H1 (cell line): ENCODE results near the gene SULF2. TPM values are rescaled to one million over a fixed set of nuclear protein-coding genes. Genes with fewer than 3 reads are reported as not detected.
"Not testable (repeated sequence)": the region's sequence is repeated elsewhere in the genome, so short reads cannot be mapped to it uniquely, and the experiment has no call there.

Experiments used
- CTCF ChIA-PET: fragments of 300-600 bp; sonication (Branson Sonifier 250); formaldehyde crosslinking; loops from one replicate; lab custom pipeline; 2021; ENCODE audit not compliant: partially characterized antibody; lab: Charles Lee
- POLR2A ChIA-PET: fragments of 300-600 bp; sonication (Branson Sonifier 250); formaldehyde crosslinking; loops from one replicate; lab custom pipeline; 2021; ENCODE audit warnings: inconsistent platforms; ENCODE audit not compliant: partially characterized antibody; lab: Charles Lee
- DNase-seq, 2 experiments: peaks; one replicate each; pipeline versions ENCODE4 v3.0.0 to v3.0.0-alpha.2; 2010 to 2022; ENCODE audit warnings: low spot score in 2 of 2, low read depth in 1 of 2, mixed read lengths in 1 of 2
- FAIRE-seq: peaks from 2 replicates; lab custom pipeline; 2011; peaks lifted over from hg19 to GRCh38; lab: Jason Lieb, UNC
- H2AFZ ChIP-seq: 2 replicates; pipeline ENCODE4 v1.8.1; 2012; ENCODE audit warnings: low read length, inconsistent platforms
- H2AK5ac ChIP-seq: 2 replicates; pipeline ENCODE4 v1.6.1; 2013; ENCODE audit warnings: low read depth, low read length
- H2BK120ac ChIP-seq: replicated peaks from 2 replicates; pipeline ENCODE3; 2013; ENCODE audit warnings: low read depth, low read length, inconsistent platforms
- H2BK12ac ChIP-seq: 2 replicates; pipeline ENCODE4 v1.6.1; 2013; ENCODE audit warnings: low read depth, low read length
- H2BK15ac ChIP-seq: 2 replicates; pipeline ENCODE4 v1.6.1; 2013; ENCODE audit warnings: low read length
- H2BK20ac ChIP-seq: 2 replicates; pipeline ENCODE4 v1.6.1; 2013; ENCODE audit warnings: low read length
- H2BK5ac ChIP-seq: 2 replicates; pipeline ENCODE4 v1.6.1; 2013; ENCODE audit warnings: low read depth, low read length
- H3K14ac ChIP-seq: 2 replicates; pipeline ENCODE4 v1.6.1; 2013; ENCODE audit warnings: inconsistent platforms; ENCODE audit not compliant: insufficient read length
- H3K18ac ChIP-seq: 2 replicates; pipeline ENCODE4 v1.6.1; 2013; ENCODE audit warnings: low read length; ENCODE audit errors: extremely low read depth
- H3K23ac ChIP-seq: 2 replicates; pipeline ENCODE4 v1.6.1; 2013; ENCODE audit warnings: inconsistent platforms; ENCODE audit not compliant: insufficient read length
- H3K23me2 ChIP-seq: 2 replicates; pipeline ENCODE4 v1.6.1; 2013; ENCODE audit warnings: low read depth, low read length
- H3K27ac ChIP-seq: 2 replicates; pipeline ENCODE4 v1.6.1; 2011; ENCODE audit warnings: low read depth, low read length, inconsistent platforms
- H3K27me3 ChIP-seq, 4 experiments: replicated peaks in 1 of 4; 1 replicate in 1 of 4; 2 replicates in 3 of 4; pipeline versions ENCODE4 v1.6.1 to v1.8.1; 2011 to 2013; ENCODE audit warnings: low read length in 3 of 4, mild to moderate bottlenecking in 3 of 4, inconsistent platforms in 2 of 4, mixed read lengths in 2 of 4, moderate library complexity in 1 of 4; ENCODE audit not compliant: control insufficient read depth in 3 of 4, insufficient read depth in 3 of 4; ENCODE audit errors: extremely low read depth in 1 of 4
- H3K36me3 ChIP-seq, 4 experiments: 2 replicates each; pipeline versions ENCODE4 v1.6.1 to v1.8.1; 2011 to 2013; ENCODE audit warnings: mild to moderate bottlenecking in 4 of 4, low read length in 3 of 4, moderate library complexity in 2 of 4, control low read depth in 1 of 4, inconsistent platforms in 1 of 4; ENCODE audit not compliant: insufficient read depth in 4 of 4, control insufficient read depth in 2 of 4
- H3K4ac ChIP-seq: replicated peaks from 2 replicates; pipeline ENCODE3; 2013; ENCODE audit warnings: low read length, low read depth, mixed read lengths, inconsistent platforms; ENCODE audit not compliant: insufficient read length
- H3K4me1 ChIP-seq, 4 experiments: replicated peaks in 1 of 4; 1 replicate in 1 of 4; 2 replicates in 3 of 4; pipeline versions ENCODE4 v1.6.1 to v1.8.1; 2011 to 2013; ENCODE audit warnings: low read length in 3 of 4, inconsistent platforms in 2 of 4, mixed read lengths in 1 of 4; ENCODE audit not compliant: insufficient read depth in 4 of 4, control insufficient read depth in 3 of 4
- H3K4me2 ChIP-seq, 2 experiments: 2 replicates each; pipeline versions ENCODE4 v1.6.1 to v1.8.1; 2011 to 2013; ENCODE audit warnings: low read depth in 2 of 2, low read length in 2 of 2, control low read depth in 1 of 2, inconsistent platforms in 1 of 2, mild to moderate bottlenecking in 1 of 2; ENCODE audit not compliant: insufficient read depth in 1 of 2
- H3K4me3 ChIP-seq, 4 experiments: fragments of 200-600, 300-600 bp in 1 of 4; sonication (generic), shearing (Covaris generic), sonication (Bioruptor Twin) in 1 of 4; 2 replicates each; pipeline versions ENCODE4 v1.5.1 to v1.8.1; 2011 to 2016; ENCODE audit warnings: low read length in 4 of 4, low read depth in 3 of 4, control low read depth in 2 of 4, inconsistent platforms in 2 of 4, mild to moderate bottlenecking in 2 of 4, mixed read lengths in 1 of 4, moderate library complexity in 1 of 4; ENCODE audit not compliant: insufficient read depth in 2 of 4; ENCODE audit errors: extremely low read depth in 1 of 4
- H3K56ac ChIP-seq: replicated peaks from 2 replicates; pipeline ENCODE3; 2013; ENCODE audit warnings: low read depth, mild to moderate bottlenecking, mixed read lengths, low read length, inconsistent platforms; ENCODE audit not compliant: insufficient read length
- H3K79me1 ChIP-seq: 2 replicates; pipeline ENCODE4 v1.6.1; 2013; ENCODE audit warnings: low read depth, low read length, control low read depth
- H3K79me2 ChIP-seq, 2 experiments: 2 replicates each; pipeline versions ENCODE4 v1.6.1 to v1.8.1; 2012 to 2013; ENCODE audit warnings: low read length in 2 of 2, mild to moderate bottlenecking in 2 of 2, inconsistent platforms in 1 of 2; ENCODE audit not compliant: insufficient read depth in 2 of 2, control insufficient read depth in 1 of 2
- H3K9ac ChIP-seq, 4 experiments: replicated peaks in 1 of 4; 1 replicate in 1 of 4; 2 replicates in 3 of 4; pipeline versions ENCODE4 v1.6.1 to v1.8.1; 2011 to 2013; ENCODE audit warnings: low read depth in 3 of 4, low read length in 3 of 4, control low read depth in 2 of 4, mild to moderate bottlenecking in 2 of 4, moderate library complexity in 2 of 4, inconsistent platforms in 1 of 4; ENCODE audit errors: extremely low read depth in 1 of 4
- H3K9me3 ChIP-seq, 2 experiments: 2 replicates each; pipeline versions ENCODE4 v1.6.1 to v1.8.1; 2012 to 2013; ENCODE audit warnings: mild to moderate bottlenecking in 2 of 2, moderate library complexity in 2 of 2, control low read depth in 1 of 2, inconsistent platforms in 1 of 2, low read depth in 1 of 2, low read length in 1 of 2, mixed read lengths in 1 of 2; ENCODE audit not compliant: insufficient read depth in 2 of 2
- H4K20me1 ChIP-seq, 2 experiments: replicated peaks in 1 of 2; 2 replicates each; pipeline versions ENCODE3 to v1.8.1; 2011 to 2013; ENCODE audit warnings: inconsistent platforms in 2 of 2, low read length in 2 of 2, mild to moderate bottlenecking in 1 of 2; ENCODE audit not compliant: insufficient read depth in 2 of 2, control insufficient read depth in 1 of 2
- H4K5ac ChIP-seq: 2 replicates; pipeline ENCODE4 v1.6.1; 2013; ENCODE audit warnings: low read length, low read depth, mixed read lengths, inconsistent platforms; ENCODE audit not compliant: insufficient read length
- H4K8ac ChIP-seq: 2 replicates; pipeline ENCODE4 v1.8.0; 2013; ENCODE audit warnings: mild to moderate bottlenecking, moderate library complexity, low read length, inconsistent platforms; ENCODE audit not compliant: insufficient read depth; ENCODE audit errors: extremely low read depth
- H4K91ac ChIP-seq: replicated peaks from 2 replicates; pipeline ENCODE3; 2013; ENCODE audit warnings: low read length, mixed read lengths, inconsistent platforms; ENCODE audit not compliant: insufficient read length
- WGBS, 2 experiments: shearing (Covaris generic) in 1 of 2; methylation state at CpG; one replicate each; pipeline versions ENCODE4 v1.1.6 to v1.1.7; 2013 to 2015; ENCODE audit warnings: low lambda C conversion rate in 2 of 2, mixed read lengths in 2 of 2, inconsistent platforms in 1 of 2, low coverage in 1 of 2, missing lambda C conversion rate in 1 of 2; ENCODE audit not compliant: insufficient replicate concordance in 2 of 2, insufficient coverage in 1 of 2, insufficient read length in 1 of 2; ENCODE audit errors: extremely low coverage in 1 of 2, missing lambda C conversion rate in 1 of 2; 5-methylcytosine and 5-hydroxymethylcytosine counted together
- polyA plus RNA-seq, 7 experiments: library from polyadenylated mRNA; depleted of rRNA in 3 of 7; stranded (reverse) in 5 of 7; unstranded in 2 of 7; fragments of >200 nt in 5 of 7; fragments of 200-250 nt in 2 of 7; gene quantifications; 1 replicate in 5 of 7; 2 replicates in 1 of 7; 4 replicates in 1 of 7; pipeline versions ENCODE4 v1.2.1 to v1.2.3, GENCODE V29; 2011 to 2013; ENCODE audit warnings: missing spikeins in 2 of 7, mixed read lengths in 2 of 7
- total RNA-seq: library from RNA; stranded (reverse); fragmentation: NEBNext Ultra II Directional; extraction: Animal tissue kit (Norgen Biotek cat#: 25700); gene quantifications from 2 replicates; pipeline ENCODE4 v1.2.1, GENCODE V29; 2021

SULF2 gene
- total and polyA plus RNA-seq, 2 of the 8 experiments (the other 6 are each of a cell fraction or from before 2014, with no cell fraction given), result 15.7 to 28.2 TPM

DNA sequence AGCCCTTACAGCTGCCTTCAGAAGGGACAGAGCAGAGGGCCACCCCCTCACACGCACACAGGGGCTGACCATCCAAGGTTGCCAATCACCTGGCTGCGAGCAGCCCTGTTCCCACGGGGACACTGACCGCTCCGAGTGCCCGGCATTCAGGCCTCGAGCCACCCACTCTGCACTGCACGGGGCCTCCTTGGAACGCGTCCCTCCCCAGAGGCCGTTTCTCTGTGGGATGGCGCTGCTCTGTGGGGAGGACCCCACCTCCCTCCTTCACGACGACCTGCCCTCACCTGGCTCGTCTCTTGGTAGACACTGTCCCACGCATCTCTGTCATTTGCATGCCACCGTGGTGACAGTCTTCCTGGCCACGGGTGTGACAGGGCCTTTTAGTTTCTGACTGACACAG lies 40.7 kb upstream of the SULF2 start:
- CTCF ChIA-PET, H3K4ac ChIP-seq, H3K4me1 ChIP-seq, H2AK5ac ChIP-seq, H4K91ac ChIP-seq, H3K4me3 ChIP-seq, H3K36me3 ChIP-seq, H3K27ac ChIP-seq, H4K8ac ChIP-seq, H2BK15ac ChIP-seq, H3K56ac ChIP-seq, H3K79me1 ChIP-seq, DNase-seq, POLR2A ChIA-PET, H3K18ac ChIP-seq, H3K14ac ChIP-seq, H2BK12ac ChIP-seq, H2BK120ac ChIP-seq, H4K5ac ChIP-seq, H3K79me2 ChIP-seq, H3K4me2 ChIP-seq, H3K27me3 ChIP-seq, FAIRE-seq, H3K23me2 ChIP-seq, H3K23ac ChIP-seq, H3K9ac ChIP-seq, H4K20me1 ChIP-seq, H2BK5ac ChIP-seq, H3K9me3 ChIP-seq, H2AFZ ChIP-seq, H2BK20ac ChIP-seq: not testable (repeated sequence)
- 83% methylated on average over 7 of the region's 18 CpGs; no CpG with 5 or more reads in 1 of the 2 experiments for WGBS, 2 experiments
